ENCODE measurements around the gene AMN1.

Gene AMN1

DNA sequence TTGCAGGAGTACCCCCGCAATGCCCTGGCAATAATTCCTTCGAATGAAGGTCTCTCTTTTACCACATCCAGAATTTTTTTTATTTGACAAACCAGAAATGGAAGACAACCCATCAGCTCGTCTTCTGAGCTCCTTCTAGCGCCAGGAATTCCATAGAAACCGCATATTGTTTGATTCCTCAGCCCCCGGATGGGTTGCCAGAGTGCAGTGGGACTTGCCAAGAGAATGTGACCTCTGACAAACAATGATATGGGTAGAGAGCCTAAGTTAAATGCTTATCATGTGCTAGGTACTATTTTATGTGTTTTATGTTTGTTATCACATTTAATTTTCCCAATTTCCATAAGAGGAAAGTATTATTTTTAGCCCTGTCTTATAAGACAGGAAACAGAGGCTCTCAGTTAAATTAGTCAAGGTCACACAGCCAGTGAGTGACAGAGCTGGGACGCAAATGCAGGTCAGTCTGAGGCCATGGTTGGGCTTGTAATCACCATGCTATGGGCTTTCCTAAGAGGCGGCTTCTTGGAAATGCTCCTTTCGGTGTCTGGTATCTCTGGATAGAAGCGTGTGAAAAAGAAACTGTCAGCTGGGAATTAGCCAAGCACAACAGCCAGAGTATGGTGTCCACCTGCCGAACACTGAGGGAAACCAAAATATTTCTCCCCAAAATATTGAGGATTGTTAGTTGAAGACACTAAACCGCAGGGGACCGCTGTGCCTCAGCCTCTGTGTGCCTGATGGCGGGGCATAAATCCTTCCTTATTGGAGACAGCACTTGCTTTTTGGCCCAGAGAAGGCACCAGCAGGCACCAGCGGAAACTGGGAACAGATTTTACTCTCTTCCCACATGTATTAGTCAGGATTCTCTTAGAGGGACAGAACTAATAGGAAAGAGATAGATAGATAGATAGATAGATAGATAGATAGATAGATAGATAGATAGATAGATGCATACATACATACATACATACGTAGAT lies 98.8 kb downstream of the AMN1 start:
- DNase-seq (ENCODE audit: low spot score), result no peak

DNA sequence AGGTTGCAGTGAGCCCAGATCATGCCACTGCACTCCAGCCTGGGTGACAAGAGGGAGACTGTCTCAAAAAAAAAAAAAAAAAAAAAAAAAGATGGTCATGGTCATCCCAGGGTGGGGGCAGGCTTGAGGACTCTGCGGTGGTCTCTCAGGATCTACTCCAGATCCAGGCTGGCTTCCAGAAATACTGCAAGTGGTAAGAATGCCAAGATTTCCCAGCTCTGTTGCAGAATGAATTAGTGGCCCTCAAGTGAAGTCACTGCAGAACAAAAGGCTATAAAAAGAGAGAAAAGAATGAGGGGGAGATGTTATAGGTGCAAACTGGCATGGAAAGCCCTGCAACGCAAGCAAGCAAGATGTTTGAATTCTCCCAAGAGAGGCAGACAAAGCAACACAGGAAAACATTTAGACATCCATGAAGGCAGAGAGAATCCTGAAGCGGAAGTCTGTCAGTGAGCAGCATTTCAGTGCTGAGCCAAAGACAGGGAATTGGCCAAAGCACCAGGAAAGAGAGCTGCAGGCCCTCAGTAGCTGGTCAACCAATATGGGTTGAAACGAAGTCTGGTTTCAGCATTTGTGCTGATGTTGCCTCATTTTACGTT lies 101.3 kb downstream of the AMN1 start:
- no peak for DNase-seq (ENCODE audit: low spot score)

GRCh38 chr12:31626270-31626995 lies 102.4 kb downstream of the AMN1 start:
- DNase-seq (ENCODE audit: low spot score), result no peak

GRCh38 chr12:31622038-31622437 lies 106.8 kb downstream of the AMN1 start:
- DNase-seq (ENCODE audit: low spot score), result no peak
